Ureter (tissue), 1 donor: Measurements from ENCODE around the gene CXADR. TPM values are rescaled to one million over a fixed set of nuclear protein-coding genes. Genes with fewer than 3 reads are reported as not detected.
"Not testable (repeated sequence)": the region's sequence is repeated elsewhere in the genome, so short reads cannot be mapped to it uniquely, and the experiment has no call there.

ENCODE experiments used
- DNase-seq: peaks from one replicate; pipeline ENCODE4 v3.0.0-alpha.2; 2020; ENCODE audit warnings: low spot score
- total RNA-seq: library from RNA; stranded (reverse); gene quantifications from one replicate; pipeline ENCODE4 v1.2.4, GENCODE V29; 2023
- donor health status: DM: yes; HTN: yes; CAD: no.

Gene CXADR
- total RNA-seq, 1 donor from 2014 or later = 80.8 TPM

DNA sequence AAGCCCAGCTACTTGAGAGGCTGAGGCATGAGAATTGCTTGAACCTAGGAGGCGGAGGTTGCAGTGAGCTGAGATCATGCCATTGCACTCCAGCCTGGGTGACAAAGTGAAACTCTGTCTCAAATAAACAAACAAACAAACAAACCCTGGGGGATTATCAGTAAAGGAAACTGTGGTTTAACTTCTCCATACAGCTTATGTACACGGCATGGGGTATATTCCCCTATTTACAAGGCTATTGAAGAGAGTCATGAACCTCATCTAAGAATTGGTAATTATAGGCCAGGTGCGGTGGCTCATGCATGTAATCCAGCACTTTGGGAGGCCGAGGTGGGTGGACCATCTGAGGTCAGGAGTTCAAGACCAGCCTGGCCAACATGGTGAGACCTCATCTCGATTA is 9.9 kb upstream of the CXADR start:
- not testable (repeated sequence) for DNase-seq

DNA sequence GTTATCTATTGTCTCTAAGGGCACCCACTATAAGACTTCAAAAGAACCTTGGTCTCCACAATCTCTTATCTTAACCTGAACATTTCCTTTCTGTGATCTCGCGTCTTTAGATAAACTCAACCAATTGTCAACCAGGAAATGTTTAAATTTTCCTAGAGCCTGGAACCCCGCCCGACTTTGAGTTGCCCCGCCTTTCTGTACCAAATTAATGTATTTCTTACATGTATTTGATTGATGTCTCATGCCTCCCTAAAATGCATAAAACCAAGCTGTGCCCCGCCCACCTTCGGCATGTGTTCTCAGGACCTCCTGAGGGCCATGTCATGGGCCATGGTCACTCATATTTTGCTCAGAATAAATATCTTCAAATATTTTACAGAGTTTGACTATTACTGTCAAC is 5.9 kb upstream of the CXADR start:
- no peak for DNase-seq

DNA sequence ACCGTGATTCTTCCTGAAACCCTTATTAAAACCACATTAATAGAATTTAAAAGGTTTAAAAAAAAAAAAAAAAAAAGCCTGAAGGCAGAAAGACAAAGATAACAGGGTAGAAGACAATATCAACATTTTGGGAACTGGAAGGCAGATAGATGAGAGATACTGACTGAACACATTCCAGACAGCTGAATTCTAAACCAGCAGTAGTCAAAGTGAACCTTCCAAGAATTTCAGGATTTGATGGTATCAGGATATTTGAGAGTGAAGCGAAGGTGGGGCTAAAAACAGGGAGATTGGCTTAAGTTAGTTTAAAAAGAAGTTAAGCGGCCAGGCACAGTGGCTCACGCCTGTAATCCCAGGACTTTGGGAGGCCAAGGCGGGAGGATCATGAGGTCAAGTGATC is 5.3 kb upstream of the CXADR start:
- DNase-seq = no peak

DNA sequence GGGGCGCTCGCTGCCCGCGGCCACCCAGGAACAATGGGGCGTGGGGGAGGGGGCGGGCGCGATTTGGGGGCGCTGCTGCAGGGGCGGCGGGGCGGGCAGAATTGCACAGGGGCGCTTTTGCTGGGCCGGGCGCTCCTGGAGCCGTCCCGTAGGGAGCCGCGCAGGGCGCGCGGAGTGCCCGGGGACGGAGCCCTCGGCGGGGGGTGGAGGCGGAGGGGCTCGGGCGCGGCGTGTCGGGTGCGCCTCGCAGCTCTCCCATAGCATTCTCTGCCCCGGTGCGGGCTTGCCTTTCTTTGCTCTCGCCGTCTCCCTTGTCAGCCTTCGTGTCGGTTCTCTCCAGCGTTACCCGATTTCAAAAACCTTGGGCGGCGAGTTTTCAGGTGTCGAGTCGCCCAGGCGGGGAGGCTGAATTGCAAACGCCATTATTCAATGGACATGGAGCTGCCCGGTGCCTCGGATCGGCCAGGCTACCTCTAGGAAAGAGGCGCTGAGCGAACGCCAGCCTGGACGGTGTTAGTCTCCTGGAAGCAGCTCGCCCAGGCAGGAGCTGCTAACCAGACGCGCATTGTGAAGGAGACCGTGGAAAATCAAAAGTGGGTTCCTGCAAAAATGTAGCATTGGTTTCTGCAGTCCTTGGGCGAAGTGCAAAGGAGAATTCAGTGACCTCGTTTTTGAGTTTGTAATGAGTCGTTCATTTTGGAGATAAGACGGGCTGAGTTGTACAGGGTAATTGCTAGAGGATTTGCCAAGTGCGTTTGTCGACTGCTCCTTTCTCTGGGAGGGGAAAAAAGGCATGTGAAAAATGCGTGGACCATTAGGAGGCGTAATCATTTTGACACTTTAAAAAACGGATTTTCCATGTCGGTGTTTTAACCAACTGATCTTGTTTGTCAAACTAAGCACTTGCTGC is 626 bp downstream of the CXADR start:
- no peak for DNase-seq

DNA sequence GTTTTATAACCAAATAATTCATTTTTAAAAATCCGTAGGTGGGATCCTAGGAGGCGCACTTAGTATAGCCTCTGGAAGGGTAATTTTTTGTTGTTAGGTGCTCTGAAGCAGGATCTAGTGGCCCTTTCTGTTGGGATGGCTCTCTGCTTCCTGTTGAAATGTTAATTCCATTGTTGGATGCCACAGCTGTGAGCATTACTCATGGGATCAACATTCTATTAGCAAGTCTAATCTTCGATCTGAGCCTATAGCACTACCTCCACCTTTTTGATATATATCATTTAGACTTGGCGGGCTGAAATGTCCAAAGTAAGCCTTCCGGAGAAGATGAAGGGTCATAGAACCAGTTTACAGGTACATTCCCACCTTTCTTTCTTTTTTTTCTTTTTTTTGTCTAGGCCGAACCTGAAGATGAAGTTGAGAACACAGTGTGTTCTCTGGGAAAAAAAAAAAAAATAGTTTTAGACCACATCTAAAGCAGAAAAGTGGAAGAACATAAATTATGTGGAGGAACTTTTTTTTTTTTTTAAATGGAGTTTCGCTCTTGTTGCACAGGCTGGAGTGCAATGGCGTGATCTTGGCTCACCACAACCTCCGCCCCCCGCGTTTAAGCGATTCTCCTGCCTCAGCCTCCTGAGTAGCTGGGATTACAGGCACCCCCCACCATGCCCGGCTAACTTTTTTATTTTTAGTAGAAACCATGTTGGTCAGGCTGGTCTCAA is 1.4 kb downstream of the CXADR start:
- no peak for DNase-seq

DNA sequence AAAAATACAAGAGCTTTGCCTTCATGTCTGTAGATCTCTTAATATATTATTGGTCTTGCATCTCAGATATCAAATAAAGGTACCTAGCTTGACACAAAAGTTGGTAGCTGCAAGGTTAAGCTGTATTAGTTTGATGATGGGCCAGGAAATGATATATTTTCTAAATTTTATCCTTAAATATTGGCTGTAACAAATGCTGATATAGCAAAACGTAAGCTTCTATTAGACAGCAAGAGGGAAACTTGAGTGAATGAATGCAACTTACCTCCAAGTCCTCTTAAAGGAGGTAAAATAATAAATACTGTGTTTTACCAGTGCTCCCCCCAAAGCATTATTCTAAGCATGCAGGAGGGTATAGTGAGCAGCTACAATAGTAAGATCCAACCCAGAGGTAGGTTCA is 4.2 kb downstream of the CXADR start:
- DNase-seq = not testable (repeated sequence)

DNA sequence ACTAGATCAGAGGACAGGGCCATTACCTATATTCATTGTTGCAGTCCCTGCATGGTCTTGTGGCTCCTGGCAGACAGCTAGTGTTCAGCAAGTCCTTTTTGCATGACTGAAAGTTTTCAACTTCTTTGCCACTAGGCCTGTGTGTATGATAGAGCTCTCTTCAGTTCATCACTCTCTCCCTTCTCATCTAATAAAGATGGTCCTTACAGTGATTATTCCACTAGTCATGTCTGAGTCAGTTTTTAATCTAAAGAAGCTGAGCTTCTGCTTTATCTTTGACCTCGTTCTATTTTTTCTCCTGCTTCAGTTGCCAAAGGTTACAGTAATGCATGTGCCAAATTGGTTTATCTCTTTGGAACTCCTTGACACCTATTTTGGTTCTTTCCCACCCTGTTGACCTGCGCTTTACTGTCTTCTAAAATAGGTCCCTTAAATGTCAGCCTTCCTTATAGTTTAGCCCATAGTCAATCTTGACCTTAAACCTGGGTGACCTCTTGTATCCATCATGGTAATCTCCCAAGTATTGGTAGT is 6.4 kb downstream of the CXADR start:
- no peak for DNase-seq

DNA sequence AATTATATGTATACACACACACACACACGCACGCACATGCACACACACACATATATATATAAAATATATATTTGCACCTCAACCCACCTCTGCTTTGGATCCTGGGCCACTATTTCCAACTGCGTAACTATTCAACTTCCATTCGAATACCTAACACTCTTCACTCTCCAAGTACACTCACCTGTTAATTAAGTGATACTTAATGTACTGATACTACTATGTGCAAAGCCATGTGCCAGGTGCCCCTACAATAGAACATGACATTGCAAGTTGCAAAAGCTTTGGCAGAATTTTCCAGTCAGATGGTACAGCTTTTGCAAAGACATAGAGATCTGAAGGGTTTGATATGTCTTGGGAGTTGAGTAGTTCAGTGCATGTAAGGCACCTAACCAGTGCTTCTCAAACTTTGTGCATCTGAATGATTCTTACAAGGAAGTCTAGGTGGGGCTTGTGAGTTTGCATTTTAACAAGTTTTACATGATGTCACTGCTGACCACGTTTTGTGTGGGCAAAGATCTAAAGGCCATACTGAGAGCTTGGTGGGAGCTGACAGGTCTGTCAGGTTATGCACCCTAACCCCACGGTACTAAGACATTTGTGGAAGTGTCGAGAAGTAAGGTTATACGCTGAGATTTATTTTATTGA is 7.2 kb downstream of the CXADR start:
- DNase-seq = no peak

DNA sequence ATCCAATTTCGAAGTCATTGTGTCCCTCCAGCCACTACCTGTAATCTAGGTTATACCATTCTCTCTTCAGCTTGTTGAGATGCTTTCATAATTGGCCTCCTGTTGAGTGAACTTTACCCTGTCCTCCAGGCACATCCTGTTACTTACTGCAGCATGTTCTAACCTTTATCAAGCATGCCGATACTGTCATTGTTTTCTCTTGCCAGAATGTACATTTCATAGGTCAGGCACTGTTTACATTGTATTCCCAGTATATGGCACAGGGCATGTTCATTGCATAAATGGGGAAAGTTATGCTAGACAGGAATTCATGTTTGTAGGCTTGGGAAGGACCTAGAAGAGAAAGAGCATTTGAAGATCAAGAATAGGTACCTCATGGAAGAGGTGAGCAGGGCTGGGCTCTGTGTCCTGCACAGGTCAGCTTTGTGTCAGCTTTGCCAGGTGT is 10.2 kb downstream of the CXADR start:
- DNase-seq = no peak

DNA sequence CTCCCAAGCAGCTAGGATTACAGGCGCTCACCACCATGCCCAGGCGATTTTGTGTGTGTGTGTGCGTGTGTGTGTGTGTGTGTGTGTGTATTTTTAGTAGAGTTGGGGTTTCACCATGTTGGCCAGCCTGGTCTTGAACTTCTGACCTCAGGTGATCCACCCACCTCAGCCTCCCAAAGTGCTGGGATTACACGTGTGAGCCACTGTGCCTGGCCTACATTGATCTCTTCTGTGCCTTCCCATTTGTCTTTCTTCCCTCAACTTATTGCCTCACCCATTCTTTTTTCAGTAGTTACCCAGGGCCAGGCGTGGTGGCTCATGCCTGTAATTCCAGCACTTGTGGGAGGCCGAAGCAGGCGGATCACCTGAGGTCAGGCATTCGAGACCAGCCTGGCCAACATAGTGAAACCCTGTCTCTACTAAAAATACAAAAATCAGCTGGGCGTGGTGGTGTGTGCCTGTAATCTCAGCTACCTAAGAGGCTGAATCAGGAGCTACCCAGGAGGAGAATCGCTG is 11.2 kb downstream of the CXADR start:
- DNase-seq = not testable (repeated sequence)

DNA sequence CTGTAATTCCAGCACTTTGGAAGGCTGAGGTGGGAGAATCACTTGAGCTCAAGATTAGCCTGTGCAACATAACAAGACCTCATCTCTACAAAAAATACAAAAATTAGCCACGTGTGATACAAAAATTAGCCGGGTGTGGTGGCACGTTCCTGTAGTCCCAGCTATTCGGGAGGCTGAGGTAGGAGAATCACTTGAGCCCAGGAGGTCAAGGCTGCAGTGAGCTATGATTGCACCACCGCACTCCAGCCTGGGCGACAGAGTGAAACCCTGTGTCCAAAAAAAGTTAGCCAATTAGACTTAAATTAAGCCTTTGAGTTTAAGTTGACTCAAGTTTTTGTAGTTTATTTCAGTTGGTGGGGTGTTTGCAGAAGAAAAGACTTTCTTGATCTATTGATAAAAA is 11.8 kb downstream of the CXADR start:
- no peak for DNase-seq

DNA sequence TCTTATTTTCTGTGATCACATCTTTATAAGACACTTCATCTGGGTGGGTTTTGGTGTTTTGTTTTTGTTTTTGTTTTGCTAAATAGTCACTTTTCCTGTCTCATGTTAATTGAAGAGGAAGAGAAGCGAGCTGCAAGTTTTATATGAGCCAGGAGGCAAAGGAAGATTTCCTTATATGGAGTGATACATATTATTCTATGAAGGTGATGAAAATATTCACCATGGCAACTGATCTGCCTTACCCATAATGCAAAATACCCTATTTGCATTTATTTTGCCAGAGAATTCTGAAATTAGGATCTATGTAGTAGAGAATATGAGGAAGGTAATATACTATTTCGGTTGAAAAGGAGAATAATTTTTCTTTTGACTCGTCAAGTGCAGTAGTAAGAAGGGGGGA is 13.9 kb downstream of the CXADR start:
- no peak for DNase-seq

DNA sequence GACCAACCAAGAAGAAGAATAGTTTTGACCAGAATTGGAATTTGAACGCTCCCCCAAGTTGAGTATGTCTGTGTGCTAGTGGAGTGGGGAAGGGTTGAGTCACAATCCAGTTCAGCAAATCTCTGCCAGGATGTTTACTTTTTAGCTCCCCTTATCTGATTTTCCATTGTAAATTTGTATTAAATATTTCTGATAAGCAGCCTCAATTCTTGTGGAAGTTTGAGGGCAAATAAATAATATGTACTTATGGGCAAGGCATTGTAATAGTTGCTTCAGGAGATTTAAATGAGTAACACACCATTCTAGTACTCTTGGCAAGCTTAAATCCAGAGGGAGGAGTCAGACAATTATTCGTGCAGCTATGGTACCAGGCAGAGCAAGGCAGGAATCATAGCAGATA is 14.4 kb downstream of the CXADR start:
- DNase-seq = no peak

DNA sequence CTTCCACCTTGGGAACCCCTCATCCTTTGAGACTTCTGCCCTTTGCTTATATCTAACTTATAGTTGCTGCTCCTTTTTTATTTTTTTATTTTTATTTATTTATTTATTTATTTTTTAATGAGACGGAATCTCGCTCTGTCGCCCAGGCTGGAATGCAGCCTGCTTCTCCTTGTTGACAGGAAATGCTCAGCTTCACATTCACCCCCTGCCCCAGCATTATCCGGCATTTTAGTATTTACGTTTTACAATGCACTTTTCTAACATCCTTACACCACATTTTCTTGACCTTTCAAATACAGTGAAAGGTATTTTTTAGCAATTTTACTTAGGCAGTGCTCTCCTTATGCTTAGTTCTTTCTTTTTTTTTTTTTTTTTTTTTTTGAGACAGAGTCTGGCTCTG is 14.9 kb downstream of the CXADR start:
- DNase-seq = no peak

DNA sequence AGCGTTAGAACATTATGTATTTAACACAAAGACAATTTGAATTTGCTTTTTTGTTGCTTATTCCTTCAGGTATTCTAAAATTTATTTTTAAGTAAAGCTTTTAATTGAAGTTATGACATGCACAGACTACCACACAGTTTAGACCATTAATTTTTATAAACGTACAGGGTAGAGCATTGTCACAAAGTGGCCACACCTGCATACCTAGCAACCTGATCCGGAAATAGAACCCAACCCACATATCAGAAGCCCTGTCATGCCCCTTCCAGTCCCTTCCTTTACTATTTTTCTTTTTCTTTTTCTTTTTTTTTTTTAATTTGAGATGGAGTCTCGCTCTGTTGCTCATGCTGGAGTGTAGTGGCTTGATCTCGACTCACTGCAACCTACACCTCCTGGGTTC is 16.8 kb downstream of the CXADR start:
- no peak for DNase-seq

DNA sequence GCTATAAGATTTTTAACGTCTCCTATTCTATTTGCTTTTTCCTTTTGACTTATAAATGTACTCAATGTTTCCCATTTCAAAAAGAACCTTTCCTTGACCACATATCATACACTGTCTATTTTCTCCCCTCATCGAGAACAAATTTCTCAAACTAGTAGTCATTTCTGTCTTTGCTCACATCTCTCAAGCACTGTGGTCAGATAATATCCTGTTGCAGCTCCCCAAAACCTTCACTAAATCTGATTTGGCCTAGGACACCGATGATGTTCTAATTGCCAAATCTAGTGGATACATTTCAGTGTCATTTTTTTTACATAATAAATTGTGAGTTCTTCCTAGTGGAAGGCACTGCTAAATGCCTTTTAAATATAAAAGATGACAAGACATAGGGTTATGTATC is 19.4 kb downstream of the CXADR start:
- DNase-seq = no peak

DNA sequence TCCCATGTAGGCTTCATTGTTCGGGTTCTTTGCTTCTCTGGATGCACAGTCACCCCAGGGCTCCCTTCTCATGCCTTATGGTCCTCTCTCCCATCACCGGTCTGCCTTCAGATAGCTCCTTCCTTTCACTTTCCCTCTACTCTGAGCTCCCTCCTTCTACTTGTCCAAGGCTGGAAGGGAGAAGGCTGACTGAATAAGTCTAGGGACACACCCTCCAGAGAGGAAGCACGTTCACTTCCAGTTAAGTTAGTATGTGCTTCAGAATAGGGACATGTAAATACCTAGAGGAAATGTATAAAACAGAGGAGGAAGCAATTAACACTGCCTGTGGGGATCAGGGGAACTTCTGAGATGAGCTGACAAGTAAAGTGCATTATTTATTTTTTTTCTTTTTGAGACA is 23.5 kb downstream of the CXADR start:
- DNase-seq = no peak

DNA sequence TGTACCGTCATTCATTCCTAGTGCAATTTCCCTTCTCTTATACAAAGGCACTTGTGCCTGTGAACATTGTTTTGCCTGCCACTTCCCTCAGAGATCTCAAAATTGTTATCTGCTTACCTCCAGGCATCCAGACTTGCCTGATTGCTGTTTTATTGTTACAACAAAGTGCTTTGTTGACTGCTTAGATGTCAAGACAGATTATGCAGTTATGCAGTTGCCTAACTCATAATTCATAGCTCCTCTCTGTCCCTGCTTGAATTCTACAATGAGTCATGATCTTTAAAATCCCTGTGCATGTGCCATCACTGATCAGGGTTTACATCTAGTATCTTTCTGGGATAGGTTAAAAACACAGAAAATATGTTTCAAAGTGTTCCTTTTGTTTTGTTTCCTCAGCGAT is 24.5 kb downstream of the CXADR start:
- no peak for DNase-seq

DNA sequence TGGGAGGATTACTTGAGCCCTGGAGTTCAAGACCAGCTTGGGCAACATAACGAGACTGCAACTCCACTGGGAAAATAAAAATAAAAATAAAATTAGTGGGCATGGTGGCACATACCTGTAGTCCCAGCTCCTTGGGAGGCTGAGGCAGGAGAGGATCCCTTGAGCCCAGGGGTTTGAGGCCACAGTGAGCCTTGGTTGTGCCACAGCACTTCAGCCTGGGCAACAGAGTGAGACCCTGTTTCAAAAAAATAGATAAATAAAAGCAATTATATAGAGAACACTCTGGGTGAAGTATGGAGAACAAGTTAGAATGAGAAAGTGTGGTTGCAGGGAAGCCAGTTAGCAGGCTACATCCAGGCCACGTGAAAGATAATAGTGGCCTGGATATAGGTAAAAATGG is 25.7 kb downstream of the CXADR start:
- no peak for DNase-seq

DNA sequence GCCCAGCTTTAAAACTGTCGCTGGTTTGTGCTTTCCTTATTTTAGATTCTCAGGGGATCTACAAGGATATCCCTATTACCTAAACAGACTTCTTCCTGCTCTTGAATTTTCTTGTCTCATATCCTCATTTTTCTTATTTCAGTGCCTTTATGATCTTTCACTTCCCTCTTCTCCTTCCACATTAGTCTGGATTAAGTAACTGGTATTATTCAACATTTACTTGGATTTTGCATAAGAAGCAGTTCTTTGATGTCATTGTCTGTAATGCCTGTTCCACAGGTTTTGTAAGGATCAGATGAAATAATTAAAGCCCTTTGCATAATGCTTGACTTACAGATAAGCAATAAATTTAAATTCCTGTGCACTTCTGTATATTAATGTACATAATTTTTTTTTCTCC is 26.5 kb downstream of the CXADR start:
- DNase-seq = no peak

DNA sequence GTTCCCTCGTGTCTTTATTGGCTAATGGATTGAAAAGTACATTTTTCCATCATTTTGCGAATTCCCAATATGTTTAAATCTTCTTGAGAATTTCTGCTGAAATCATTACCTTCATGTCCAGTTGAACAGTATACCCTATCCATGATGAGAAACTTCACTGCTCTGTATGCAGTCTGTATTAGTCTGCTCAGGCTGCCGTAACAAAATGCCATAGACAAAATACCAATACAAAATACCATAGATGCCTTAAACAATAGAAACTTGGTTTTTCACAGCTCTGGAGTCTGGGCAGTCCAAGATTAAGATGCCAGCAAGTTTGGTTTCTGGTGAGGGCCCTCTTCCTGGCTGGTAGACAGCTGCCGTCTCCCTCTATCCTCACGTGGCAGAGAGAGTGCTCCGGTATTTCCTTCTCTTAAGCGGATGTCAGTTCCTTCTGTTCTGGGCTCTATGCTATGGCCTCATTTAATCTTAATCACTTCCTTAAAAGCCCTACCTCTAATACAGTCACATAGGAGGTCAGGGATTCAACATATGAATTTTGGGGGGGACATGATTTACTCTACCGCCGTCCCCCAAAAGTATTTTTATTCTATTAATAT is 27.0 kb downstream of the CXADR start:
- DNase-seq = no peak

DNA sequence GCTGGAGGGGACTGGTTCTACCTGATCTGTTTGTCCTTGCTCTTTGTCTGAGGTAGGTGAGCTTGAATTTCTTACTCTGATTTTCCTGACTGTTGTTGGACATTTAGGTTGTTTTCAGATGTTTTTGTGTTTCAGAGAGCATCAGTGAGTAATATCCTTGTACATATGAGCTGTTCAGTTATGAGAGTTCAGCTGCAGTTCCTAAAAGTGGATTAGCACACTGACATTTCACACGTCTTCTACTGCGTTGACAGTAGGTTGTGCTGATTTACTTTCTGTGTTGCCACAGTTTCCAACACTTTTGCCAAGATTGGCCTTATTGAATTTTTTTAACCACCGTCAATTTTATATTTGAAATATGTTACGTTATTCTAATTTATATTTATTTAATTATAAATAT is 27.7 kb downstream of the CXADR start:
- DNase-seq = no peak
